ENCODE results near the gene XPC.

GRCh38 chr3:14142567-14143270 lies 35.7 kb downstream of the XPC start:
- no peak for TF ChIP-seq CTCF (IDR thresholded peaks at IDR 0.05; ENCODE audit: extremely low read depth in 1 of 2, insufficient read depth in 1 of 2, low read depth in 1 of 2, low read length in 2 of 2)
- TF ChIP-seq POLR2AphosphoS5 (IDR thresholded peaks at IDR 0.05; ENCODE audit: insufficient read depth, low read depth, low read length), result no peak
- no peak for TF ChIP-seq MAX (IDR thresholded peaks at IDR 0.05; ENCODE audit: insufficient read depth, insufficient read length)
- no peak for TF ChIP-seq POLR2A (IDR thresholded peaks at IDR 0.05; ENCODE audit: low read depth, low read length)
- TF ChIP-seq JUN (IDR thresholded peaks at IDR 0.05; ENCODE audit: borderline replicate concordance, insufficient read depth, insufficient read length, low read depth), result no peak

Data from endothelial cell of umbilical vein (primary cell).